ENCODE measurements around the gene LURAP1L. TPM values are rescaled to one million over a fixed set of nuclear protein-coding genes. Genes with fewer than 3 reads are reported as not detected.

LURAP1L gene
- total and polyA plus RNA-seq, 2 experiments from 2014 or later: 0.86 to 1.5 TPM

DNA sequence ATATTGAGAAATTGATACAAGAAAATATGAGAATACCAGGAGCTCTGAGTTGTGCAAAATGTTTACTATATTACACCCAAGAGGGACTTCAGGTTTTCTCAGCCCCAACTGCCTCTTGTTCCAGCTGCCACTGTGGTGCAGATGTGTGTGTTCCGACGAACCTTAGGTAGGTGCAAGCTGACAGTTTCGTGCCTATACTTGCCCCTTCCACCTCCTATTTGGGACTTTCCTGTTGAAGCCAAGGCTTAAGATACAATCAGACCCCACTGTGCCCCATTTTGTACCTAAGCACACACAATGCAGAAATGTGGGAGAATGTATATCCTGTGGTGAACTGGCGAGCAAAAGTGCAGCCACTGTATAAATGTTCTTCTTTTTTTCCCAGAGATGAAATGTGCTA is 80.2 kb downstream of the LURAP1L start:
- Histone ChIP-seq H3K9me3 (ENCODE audit: low read depth) (no peaks in the 10 kb centered on the region), H3K4me1 (ENCODE audit: low read depth) (no peaks in the 10 kb centered on the region)
- TF ChIP-seq, protein P1, sequence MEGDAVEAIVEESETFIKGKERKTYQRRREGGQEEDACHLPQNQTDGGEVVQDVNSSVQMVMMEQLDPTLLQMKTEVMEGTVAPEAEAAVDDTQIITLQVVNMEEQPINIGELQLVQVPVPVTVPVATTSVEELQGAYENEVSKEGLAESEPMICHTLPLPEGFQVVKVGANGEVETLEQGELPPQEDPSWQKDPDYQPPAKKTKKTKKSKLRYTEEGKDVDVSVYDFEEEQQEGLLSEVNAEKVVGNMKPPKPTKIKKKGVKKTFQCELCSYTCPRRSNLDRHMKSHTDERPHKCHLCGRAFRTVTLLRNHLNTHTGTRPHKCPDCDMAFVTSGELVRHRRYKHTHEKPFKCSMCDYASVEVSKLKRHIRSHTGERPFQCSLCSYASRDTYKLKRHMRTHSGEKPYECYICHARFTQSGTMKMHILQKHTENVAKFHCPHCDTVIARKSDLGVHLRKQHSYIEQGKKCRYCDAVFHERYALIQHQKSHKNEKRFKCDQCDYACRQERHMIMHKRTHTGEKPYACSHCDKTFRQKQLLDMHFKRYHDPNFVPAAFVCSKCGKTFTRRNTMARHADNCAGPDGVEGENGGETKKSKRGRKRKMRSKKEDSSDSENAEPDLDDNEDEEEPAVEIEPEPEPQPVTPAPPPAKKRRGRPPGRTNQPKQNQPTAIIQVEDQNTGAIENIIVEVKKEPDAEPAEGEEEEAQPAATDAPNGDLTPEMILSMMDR (IDR thresholded peaks at IDR 0.05; ENCODE audit: low read depth, low read length): no peak

DNA sequence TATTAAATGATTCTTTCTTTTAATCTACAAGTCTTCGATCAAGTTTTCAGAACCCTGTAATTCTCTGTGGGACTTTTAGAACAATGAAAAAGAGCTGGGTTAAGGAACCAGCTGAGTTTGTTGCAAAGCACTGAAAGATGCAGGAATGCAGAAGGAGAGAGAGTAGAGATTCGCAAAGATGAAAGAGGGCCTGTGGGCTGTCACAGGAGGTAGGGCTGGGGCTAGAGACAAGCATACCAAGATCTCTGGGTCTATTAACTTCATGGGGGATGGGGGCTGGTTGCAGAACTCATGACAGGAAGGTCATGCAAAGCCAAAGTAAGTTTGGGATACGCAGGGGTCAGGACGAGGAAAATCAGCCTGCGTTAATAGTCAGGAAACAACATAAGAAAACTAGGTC is 81.8 kb downstream of the LURAP1L start:
- H3K27ac ChIP-seq: no peak overlapping the region
- H3K4me1 ChIP-seq (ENCODE audit: low read depth): no peaks in the 10 kb centered on the region
- H3K27me3 ChIP-seq: no peaks in the 10 kb centered on the region
- TF ChIP-seq, protein P1 (IDR thresholded peaks at IDR 0.05; ENCODE audit: low read depth, low read length): no peak
- no peak overlapping the region for H3K4me3 ChIP-seq
- no peak for DNase-seq (ENCODE audit: low read depth in 1 of 2, low spot score in 1 of 2)
- H3K9me3 ChIP-seq (ENCODE audit: low read depth): no peaks in the 10 kb centered on the region
- H3K36me3 ChIP-seq: no peaks in the 10 kb centered on the region

More for the DNA sequence above, 80.2 kb downstream of the LURAP1L start:
- Histone ChIP-seq H3K4me3 (no peak overlapping the region), H3K27ac (no peak overlapping the region), H3K36me3 (no peaks in the 10 kb centered on the region), H3K27me3 (no peaks in the 10 kb centered on the region)
- DNase-seq (ENCODE audit: low read depth in 1 of 2, low spot score in 1 of 2): no peak

DNA sequence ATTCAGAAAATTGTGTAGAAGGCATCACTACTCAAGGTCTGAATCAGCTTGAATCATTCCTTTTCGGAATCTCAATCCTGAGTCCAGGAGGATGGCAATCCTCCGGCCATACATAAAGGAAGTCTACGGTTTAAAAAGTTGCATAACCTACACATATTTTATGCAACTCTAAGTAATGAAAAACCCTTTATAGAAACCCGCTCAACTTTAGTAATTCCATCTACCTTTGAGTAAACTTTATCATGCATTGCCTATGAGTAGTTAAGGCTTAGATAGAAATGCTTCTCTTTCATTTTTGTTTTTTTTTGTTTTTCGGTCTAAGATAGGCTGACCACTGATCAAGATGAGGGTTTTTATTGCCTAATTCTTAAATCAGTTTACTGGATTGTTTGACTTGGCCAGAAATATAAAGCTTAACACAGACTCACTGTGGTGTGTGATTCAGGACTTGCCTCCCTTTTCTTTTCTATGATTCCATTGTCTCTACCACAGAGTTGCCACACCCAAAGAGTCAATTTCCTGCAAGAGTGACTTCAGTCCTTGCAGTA is 85.0 kb downstream of the LURAP1L start:
- no peak overlapping the region for H3K27ac ChIP-seq
- TF ChIP-seq, protein P1 (IDR thresholded peaks at IDR 0.05; ENCODE audit: low read depth, low read length): no peak
- no peaks in the 10 kb centered on the region for H3K27me3 ChIP-seq
- H3K4me1 ChIP-seq (ENCODE audit: low read depth): peaks cover 7% of the 10 kb centered on the region
- H3K4me3 ChIP-seq: no peak overlapping the region
- peak in 1 of 2 donors; percentile 83 for DNase-seq (ENCODE audit: low read depth in 1 of 2, low spot score in 1 of 2)
- no peaks in the 10 kb centered on the region for H3K36me3 ChIP-seq
- no peaks in the 10 kb centered on the region for H3K9me3 ChIP-seq (ENCODE audit: low read depth)

DNA sequence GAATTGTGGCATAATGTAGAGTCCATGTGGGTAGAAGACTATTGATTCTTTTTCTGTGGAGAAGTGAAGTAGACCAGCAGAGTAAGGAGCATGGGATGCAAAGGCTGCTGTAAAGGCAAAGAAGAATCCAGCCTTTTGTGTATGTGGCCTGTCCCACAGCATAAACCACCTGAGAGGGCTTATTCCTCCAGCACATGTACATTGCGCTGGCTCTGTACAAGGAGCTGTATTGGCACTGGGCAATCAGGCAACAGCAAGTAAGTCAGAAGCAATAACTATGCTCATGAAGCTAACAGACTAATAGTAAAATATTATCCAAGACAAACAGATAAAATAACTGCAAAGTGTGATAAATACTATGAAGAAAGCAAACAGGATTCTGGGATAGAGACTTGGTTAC is 86.2 kb downstream of the LURAP1L start:
- no peak for DNase-seq (ENCODE audit: low read depth in 1 of 2, low spot score in 1 of 2)
- TF ChIP-seq, protein P1 (IDR thresholded peaks at IDR 0.05; ENCODE audit: low read depth, low read length): no peak

DNA sequence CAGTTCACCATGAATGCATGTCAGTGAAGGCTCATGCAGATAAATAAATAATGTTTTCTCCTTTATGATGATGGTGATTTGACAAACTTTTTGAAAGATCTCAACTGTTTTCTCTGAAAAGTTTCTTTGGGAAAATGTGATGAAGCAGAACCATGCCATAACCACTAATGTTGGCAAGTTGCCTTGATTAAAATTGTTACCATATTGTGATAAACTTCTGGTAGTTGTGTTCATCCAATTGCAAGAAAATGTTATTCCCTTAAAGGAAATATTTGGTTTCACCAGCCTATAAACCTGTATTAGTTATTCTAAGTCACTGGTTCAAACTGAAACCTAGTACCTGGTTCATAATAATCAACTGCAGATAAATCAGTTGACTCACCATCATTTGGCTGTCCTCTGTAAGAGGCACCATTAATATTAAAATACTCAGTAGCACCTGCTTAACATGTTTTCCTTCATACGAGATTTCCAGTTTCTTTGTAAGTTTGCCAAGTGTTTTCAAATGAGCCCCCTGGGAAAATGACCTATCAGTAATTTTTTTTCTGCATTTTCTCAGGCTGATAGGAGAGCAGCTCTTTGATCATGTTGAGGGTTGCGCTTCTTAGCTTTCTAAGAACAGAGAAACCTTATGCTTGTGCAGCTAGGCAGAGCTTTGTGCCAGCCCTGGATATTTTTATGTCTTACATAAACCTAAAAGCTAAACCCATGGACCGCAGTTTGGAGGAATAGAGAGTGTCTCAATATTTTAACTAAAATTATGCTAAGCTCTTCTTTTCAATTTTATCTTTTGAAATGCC is 88.0 kb downstream of the LURAP1L start:
- no peaks in the 10 kb centered on the region for H3K9me3 ChIP-seq (ENCODE audit: low read depth)
- no peak overlapping the region for H3K27ac ChIP-seq
- TF ChIP-seq, protein P1 (IDR thresholded peaks at IDR 0.05; ENCODE audit: low read depth, low read length): no peak
- no peak for DNase-seq (ENCODE audit: low read depth in 1 of 2, low spot score in 1 of 2)
- H3K36me3 ChIP-seq: no peaks in the 10 kb centered on the region
- H3K4me3 ChIP-seq: no peak overlapping the region
- H3K27me3 ChIP-seq: no peaks in the 10 kb centered on the region
- H3K4me1 ChIP-seq (ENCODE audit: low read depth): peaks cover 7% of the 10 kb centered on the region

More for the DNA sequence above, 86.2 kb downstream of the LURAP1L start:
- Histone ChIP-seq H3K27ac (no peak overlapping the region), H3K4me1 (ENCODE audit: low read depth) (peaks cover 7% of the 10 kb centered on the region), H3K4me3 (no peak overlapping the region), H3K9me3 (ENCODE audit: low read depth) (no peaks in the 10 kb centered on the region), H3K27me3 (no peaks in the 10 kb centered on the region), H3K36me3 (no peaks in the 10 kb centered on the region)
